GM12801 (cell line): Measurements from ENCODE around the gene INPP5A.

Experiments
- TF ChIP-seq, protein P1 (sequence below): IDR thresholded peaks from one replicate; pipeline ENCODE4 v1.5.1; 2011; ENCODE audit warnings: control low read depth; ENCODE audit not compliant: insufficient read length; ENCODE audit errors: extremely low read depth

The INPP5A gene

DNA sequence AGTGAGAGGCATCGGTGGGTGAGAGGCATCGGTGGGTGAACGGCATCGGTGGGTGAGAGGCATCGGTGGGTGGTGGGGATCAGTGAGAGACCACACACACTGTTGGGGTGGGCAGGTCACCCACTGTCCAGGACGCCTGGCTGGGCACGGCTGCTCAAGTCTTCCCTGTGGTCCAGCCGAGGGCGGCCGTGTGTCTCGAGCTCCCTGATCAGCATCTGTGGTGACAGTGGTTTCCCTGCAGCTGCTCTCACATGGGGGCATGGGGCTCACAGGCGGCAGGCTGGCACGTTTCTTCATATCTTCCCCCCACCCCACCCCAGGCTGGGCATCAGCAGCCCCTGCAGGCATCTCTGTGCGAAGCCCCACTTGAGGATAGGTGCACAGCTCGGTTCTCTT, 170.2 kb downstream of the INPP5A start:
- TF ChIP-seq, protein P1, sequence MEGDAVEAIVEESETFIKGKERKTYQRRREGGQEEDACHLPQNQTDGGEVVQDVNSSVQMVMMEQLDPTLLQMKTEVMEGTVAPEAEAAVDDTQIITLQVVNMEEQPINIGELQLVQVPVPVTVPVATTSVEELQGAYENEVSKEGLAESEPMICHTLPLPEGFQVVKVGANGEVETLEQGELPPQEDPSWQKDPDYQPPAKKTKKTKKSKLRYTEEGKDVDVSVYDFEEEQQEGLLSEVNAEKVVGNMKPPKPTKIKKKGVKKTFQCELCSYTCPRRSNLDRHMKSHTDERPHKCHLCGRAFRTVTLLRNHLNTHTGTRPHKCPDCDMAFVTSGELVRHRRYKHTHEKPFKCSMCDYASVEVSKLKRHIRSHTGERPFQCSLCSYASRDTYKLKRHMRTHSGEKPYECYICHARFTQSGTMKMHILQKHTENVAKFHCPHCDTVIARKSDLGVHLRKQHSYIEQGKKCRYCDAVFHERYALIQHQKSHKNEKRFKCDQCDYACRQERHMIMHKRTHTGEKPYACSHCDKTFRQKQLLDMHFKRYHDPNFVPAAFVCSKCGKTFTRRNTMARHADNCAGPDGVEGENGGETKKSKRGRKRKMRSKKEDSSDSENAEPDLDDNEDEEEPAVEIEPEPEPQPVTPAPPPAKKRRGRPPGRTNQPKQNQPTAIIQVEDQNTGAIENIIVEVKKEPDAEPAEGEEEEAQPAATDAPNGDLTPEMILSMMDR = no peak

DNA sequence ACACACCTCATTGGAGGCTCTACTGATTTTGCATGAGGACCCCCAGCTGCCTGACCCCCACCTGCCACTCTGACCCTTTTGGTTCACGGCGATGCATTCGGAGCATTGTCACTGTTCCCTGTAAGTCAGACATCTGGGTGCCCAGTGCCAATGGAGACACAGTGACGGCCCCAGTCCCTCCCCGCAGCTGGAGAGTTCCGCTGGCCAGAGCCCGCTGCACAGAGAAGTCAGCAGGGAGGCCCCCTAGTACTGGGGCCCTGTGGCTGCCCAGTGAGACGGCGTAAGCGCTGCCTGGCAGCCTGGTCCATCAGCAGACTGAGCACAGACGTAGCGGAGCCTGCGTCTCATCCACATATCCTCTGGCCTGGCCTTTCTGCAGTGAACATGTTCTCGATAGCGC, 170.9 kb downstream of the INPP5A start:
- TF ChIP-seq, protein P1 = no peak

DNA sequence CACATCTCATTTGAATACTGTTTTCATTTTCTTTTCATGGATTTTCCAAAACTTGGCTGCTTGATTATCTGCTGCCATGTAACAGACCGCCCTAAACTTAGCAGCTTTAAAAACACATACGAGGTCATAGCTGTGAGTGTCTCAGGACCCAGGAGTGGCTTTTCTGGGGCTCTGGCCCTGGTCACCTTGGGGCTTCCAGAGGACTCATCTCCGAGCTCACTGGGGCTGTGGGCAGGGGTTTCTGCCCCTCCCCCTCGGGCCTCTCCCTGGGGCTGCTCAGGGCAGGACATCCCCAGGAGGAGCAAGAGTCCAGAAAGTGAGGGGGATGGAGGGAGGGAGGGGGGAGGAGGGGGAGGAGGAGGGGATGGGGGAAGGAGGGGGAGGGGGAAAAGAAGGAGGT, 171.3 kb downstream of the INPP5A start:
- TF ChIP-seq, protein P1 = no peak

DNA sequence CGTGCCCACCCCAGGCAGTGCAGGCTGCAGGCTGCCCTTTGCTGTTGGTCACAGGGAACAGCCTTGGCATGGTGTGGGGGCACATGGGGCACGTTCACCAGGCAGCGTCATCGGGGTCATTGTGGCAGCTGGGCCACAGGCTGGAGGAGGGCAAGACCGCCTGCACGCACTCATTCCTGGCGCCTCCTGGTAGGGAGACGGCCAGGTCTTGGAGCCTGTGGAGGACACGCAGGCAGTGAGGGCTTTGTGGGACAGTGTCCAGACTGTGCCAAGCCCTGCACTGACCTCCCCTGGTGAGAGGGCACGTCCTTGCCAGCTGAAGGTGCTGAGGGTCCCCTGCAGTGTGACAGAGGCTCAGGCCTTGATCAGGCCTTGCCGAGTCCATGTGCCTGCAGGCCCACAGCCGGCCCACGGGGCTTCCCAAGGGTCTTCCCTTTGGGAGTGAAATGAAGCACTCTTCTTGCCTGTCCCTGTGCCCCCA, 171.9 kb downstream of the INPP5A start:
- TF ChIP-seq, protein P1 = no peak

DNA sequence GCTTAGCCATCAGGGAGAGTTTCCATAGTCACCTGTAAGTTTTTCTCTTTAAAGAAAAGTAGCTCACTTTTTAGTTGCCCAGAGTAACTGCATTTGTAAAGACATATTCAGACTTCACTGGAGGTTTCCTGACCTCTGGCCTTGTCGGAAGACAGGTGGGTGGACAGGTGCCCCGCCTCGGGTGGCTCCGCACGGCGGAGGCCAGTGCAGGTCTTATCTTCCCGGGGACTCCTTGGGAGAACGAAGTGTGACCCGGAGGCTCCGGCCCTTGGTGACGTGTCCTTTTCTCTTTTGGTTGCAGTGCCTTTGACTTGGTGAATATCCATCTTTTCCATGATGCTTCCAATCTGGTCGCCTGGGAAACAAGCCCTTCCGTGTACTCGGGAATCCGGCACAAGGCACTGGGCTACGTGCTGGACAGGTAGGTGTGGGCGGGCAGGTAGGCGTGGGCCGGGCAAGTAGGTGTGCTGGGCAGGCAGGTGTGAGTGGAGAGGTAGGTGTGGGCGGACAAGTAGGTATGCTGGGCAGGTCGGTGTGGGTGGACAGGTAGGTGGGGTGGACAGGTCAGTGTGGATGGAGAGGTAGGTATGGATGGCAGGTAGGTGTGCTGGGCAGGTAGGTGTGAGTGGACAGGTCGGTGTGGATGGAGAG, 172.6 kb downstream of the INPP5A start:
- TF ChIP-seq, protein P1 = no peak

DNA sequence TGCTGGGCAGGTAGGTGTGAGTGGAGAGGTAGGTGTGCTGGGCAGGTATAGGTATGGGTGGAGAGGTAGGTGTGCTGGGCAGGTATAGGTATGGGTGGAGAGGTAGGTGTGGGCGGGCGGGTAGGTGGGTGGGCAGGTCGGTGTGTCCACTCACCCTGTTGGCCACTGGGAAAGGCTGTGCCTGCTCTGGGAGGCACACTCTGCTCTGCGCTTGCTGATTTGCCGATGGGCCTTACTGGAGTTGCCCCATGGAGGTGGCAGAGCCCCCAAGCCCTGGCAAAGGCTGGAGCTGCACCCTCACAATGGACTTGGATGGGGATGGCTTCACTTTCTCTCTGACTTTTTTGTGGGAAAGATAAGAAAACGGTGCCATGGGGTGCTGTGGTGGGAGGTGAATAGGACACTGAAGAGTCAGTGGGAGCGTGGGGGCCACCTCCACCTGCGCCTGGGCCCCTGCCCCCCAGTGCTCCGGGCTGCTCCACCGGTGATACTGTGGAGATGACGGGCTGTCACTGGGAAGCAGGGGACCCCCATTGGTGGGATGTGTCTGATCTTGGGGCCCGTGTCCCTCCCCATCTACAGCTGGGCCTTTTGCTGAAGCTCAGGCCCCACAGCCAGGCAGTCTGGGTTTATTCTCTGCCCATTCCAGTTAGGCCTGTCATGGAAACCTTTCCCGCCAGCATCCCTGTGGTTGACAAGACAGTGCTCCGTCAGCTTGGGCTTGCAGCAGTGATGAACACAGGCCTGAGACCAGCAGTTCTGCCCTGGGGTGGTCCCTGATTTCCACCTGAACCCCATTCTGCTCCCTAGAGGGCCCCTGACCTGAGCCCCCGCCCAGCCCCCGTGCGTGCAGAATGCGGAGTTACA, 173.4 kb downstream of the INPP5A start:
- TF ChIP-seq, protein P1 = no peak

DNA sequence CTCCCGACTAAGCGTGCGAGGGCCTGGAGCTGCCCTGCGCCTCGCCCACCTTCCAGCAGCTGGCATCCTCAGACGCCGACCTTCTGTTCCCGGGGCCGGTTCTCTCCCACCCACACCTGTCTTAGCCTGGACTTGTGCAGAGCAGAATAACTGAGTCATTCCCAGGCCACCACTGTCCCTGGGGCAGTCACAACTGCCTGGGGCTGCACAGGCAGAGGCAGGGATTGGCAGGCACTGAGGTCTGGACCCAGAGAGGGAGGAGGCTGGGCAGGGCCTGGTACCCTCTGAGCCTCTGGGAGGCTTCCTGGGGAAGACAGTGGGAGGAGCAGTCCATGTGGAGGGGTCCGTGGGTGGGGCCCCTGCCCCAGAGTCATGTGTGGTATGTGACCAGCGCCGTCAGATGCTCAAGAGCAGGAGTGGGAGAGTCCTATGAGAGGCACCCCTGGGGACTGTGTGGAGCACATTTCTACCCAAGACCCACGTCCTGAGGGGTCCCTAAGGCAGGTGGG, 174.1 kb downstream of the INPP5A start:
- TF ChIP-seq, protein P1 = no peak
